ENCODE measurements around the gene AHCYL1. TPM values are rescaled to one million over a fixed set of nuclear protein-coding genes. Genes with fewer than 3 reads are reported as not detected.

AHCYL1 gene
- total RNA-seq, 3 donors from 2014 or later (not counting 1 experiment from before 2014, with no cell fraction given): 23.3 to 30.0 (median 29.1) TPM

DNA sequence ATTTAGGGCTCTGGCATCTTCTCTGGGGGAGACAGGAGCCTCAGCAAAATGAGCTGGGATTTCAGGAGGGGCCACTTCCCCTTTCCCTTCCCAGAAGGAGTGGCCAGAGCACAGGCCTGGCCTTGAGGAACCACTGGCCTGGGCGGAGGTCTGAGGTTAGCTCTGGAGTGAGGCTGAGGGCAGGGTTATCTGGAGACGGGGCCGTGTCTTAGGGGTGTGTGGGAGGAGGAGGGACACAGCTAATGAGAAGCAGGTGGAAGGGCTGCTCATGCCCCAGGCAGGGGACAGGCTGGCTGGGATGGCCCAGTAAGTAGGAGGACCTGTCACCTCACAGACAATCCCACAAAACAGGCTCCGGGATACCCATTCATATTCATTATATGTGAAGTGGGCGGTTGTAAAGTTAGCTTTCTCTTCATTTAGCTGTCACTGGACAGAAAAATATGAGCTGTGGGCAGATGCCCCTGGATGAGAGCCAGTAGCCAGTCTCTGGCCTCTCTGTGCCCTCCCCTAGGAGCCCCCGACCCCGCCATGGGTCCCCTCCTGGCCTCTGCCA, 73.5 kb downstream of the AHCYL1 start:
- Histone ChIP-seq H3K9me3 (ENCODE audit: control insufficient read depth, insufficient read depth, low read length) (no peaks in the 10 kb centered on the region), H3K27me3 (ENCODE audit: control insufficient read depth, insufficient read depth, low read length) (no peaks in the 10 kb centered on the region), H3K27ac (ENCODE audit: low read length) (no peak overlapping the region), H3K4me1 (ENCODE audit: control insufficient read depth, insufficient read depth, low read length) (no peaks in the 10 kb centered on the region), H3K4me3 (ENCODE audit: low read length) (no peak overlapping the region), H3K36me3 (ENCODE audit: control insufficient read depth, insufficient read depth, low read length) (peaks cover 48% of the 10 kb centered on the region)
- DNase-seq: no peak
- Mint-ChIP-seq H3K4me3 (no peak overlapping the region), H3K27me3 (ENCODE audit: low read depth in 2 of 2) (no peaks in the 10 kb centered on the region), H3K27ac (no peak overlapping the region), H3K9me3 (no peaks in the 10 kb centered on the region), H3K36me3 (peaks cover 9% of the 10 kb centered on the region), H3K4me1 (peaks cover 5% of the 10 kb centered on the region in 2 donors)
- WGBS (ENCODE audit: insufficient coverage): 91% methylated on average over 6 of the region's 7 CpGs
- TF ChIP-seq, protein P1, sequence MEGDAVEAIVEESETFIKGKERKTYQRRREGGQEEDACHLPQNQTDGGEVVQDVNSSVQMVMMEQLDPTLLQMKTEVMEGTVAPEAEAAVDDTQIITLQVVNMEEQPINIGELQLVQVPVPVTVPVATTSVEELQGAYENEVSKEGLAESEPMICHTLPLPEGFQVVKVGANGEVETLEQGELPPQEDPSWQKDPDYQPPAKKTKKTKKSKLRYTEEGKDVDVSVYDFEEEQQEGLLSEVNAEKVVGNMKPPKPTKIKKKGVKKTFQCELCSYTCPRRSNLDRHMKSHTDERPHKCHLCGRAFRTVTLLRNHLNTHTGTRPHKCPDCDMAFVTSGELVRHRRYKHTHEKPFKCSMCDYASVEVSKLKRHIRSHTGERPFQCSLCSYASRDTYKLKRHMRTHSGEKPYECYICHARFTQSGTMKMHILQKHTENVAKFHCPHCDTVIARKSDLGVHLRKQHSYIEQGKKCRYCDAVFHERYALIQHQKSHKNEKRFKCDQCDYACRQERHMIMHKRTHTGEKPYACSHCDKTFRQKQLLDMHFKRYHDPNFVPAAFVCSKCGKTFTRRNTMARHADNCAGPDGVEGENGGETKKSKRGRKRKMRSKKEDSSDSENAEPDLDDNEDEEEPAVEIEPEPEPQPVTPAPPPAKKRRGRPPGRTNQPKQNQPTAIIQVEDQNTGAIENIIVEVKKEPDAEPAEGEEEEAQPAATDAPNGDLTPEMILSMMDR (IDR thresholded peaks at IDR 0.05): no peak
- ATAC-seq: no peak
- intact Hi-C loops (cut with micrococcal nuclease): no loop called here

DNA sequence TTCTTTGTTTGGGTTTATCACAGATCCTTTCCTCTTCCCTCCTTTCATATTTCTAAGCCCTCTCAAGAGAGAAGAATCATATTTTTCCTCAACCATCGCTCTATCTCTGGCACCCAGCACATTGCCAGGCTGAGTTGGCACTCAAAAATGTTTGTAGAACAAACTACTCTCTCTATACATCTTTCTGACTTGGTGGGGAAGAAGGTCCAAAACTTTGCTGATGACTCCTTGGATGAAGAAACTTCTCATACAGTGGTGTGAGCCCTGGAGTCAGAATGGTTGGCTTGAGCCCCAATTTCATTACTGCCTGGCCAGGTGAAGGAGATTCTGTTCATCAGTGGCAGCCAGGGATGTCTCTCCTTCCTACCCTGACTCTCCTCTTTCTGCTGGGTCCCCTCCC, 74.0 kb downstream of the AHCYL1 start:
- Histone ChIP-seq H3K36me3 (ENCODE audit: control insufficient read depth, insufficient read depth, low read length) (peaks cover 43% of the 10 kb centered on the region), H3K4me1 (ENCODE audit: control insufficient read depth, insufficient read depth, low read length) (no peaks in the 10 kb centered on the region), H3K27me3 (ENCODE audit: control insufficient read depth, insufficient read depth, low read length) (no peaks in the 10 kb centered on the region), H3K4me3 (ENCODE audit: low read length) (no peak overlapping the region), H3K9me3 (ENCODE audit: control insufficient read depth, insufficient read depth, low read length) (no peaks in the 10 kb centered on the region), H3K27ac (ENCODE audit: low read length) (no peak overlapping the region)
- TF ChIP-seq, protein P1 (IDR thresholded peaks at IDR 0.05): no peak
- H3K27me3 Mint-ChIP-seq (ENCODE audit: low read depth in 2 of 2): no peaks in the 10 kb centered on the region
- H3K27ac Mint-ChIP-seq: no peak overlapping the region
- ATAC-seq: no peak
- no peak overlapping the region for H3K4me3 Mint-ChIP-seq
- H3K9me3 Mint-ChIP-seq: no peaks in the 10 kb centered on the region
- H3K4me1 Mint-ChIP-seq: peaks cover 5% of the 10 kb centered on the region in 2 donors
- peaks cover 7% of the 10 kb centered on the region for H3K36me3 Mint-ChIP-seq
- no peak for DNase-seq
- intact Hi-C loops (cut with micrococcal nuclease): no loop called here
- WGBS (ENCODE audit: insufficient coverage): no CpG with 5 or more reads among the region's 1 CpG

DNA sequence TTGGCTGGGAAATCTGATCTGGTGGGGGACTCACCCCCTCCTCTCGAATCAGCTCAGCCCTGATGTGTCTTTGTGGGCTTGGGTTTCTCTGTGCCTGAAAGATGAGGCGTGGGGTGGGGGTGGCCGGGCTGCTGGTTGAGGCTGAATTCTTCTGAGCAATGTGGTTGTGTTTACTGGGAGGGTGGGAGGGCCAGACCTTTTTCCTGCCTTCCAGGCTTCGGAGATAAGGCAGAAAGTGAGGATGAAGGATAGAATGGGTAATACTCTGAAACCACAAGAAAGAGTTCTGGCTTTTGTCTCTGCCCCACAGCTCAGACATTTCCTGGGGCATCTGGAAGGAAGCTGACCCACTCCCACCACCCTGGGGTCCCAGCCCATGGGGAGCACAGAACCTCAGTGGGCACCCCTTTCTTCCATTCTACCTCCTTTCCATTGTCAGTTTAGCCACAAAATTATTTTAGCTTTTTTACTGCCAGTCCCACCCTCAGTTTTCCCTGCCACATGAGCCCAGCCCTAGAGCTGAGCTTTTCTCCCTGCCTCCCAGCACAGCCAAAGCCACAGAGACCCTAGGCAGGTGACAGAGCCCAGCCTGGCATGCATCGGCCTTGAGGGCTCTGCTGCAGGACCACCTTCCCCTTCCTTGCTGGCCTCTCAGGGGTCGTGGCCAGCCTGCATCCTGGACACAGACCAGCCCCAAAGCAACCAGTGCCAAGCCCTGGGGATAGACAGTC, 74.7 kb downstream of the AHCYL1 start:
- intact Hi-C loops (cut with micrococcal nuclease): no loop called here
- H3K27me3 ChIP-seq (ENCODE audit: control insufficient read depth, insufficient read depth, low read length): no peaks in the 10 kb centered on the region
- no peaks in the 10 kb centered on the region for H3K4me1 ChIP-seq (ENCODE audit: control insufficient read depth, insufficient read depth, low read length)
- Mint-ChIP-seq H3K27ac (no peak overlapping the region), H3K9me3 (no peaks in the 10 kb centered on the region), H3K36me3 (peaks cover 7% of the 10 kb centered on the region), H3K27me3 (ENCODE audit: low read depth in 2 of 2) (no peaks in the 10 kb centered on the region), H3K4me3 (no peak overlapping the region), H3K4me1 (peaks cover 5% of the 10 kb centered on the region in 2 donors)
- TF ChIP-seq, protein P1 (IDR thresholded peaks at IDR 0.05): no peak
- 91% methylated on average over 6 of the region's 6 CpGs for WGBS (ENCODE audit: insufficient coverage)
- ATAC-seq: no peak
- H3K27ac ChIP-seq (ENCODE audit: low read length): no peak overlapping the region
- DNase-seq: no peak
- H3K4me3 ChIP-seq (ENCODE audit: low read length): no peak overlapping the region
- peaks cover 36% of the 10 kb centered on the region for H3K36me3 ChIP-seq (ENCODE audit: control insufficient read depth, insufficient read depth, low read length)
- H3K9me3 ChIP-seq (ENCODE audit: control insufficient read depth, insufficient read depth, low read length): no peaks in the 10 kb centered on the region
